Stomach (tissue), 19 donors: ENCODE measurements around the gene DDX25. TPM values are rescaled to one million over a fixed set of nuclear protein-coding genes. Genes with fewer than 3 reads are reported as not detected.
"Not testable (repeated sequence)": the region's sequence is repeated elsewhere in the genome, so short reads cannot be mapped to it uniquely, and the experiment has no call there.

Source experiments
- DNase-seq, 2 donors: peaks; one replicate each; pipeline versions ENCODE4 v3.0.0 to v3.0.0-alpha.2; 2013 to 2019
- H3K27ac ChIP-seq, 5 donors: fragments of 200-600 bp in 4 of 5; sonication (generic) in 4 of 5; one replicate each; pipeline ENCODE4 v1.5.1; 2013 to 2019; ENCODE audit warnings: mild to moderate bottlenecking in 1 of 5, moderate library complexity in 1 of 5
- H3K27me3 ChIP-seq, 3 donors: fragments of 200-600 bp; sonication (generic); one replicate each; pipeline ENCODE4 v1.5.1; 2017 to 2019; ENCODE audit warnings: mixed run types in 1 of 3
- H3K36me3 ChIP-seq, 4 donors: fragments of 200-600 bp; sonication (generic); 1 replicate in 3 of 4; 2 replicates in 1 of 4; pipeline ENCODE4 v1.5.1; 2016 to 2019
- H3K4me1 ChIP-seq, 4 donors: fragments of 200-600 bp; sonication (generic); one replicate each; pipeline ENCODE4 v1.5.1; 2016 to 2019
- H3K4me3 ChIP-seq, 4 donors: fragments of 200-600 bp; sonication (generic) in 3 of 4; one replicate each; pipeline ENCODE4 v1.5.1; 2016 to 2019; ENCODE audit warnings: mild to moderate bottlenecking in 1 of 4
- H3K9me3 ChIP-seq, 4 donors: fragments of 200-600 bp; sonication (generic); one replicate each; pipeline ENCODE4 v1.5.1; 2016 to 2019
- EP300 ChIP-seq: sonication (generic); formaldehyde crosslinking; IDR thresholded peaks from one replicate; pipeline ENCODE4 v1.6.1; 2017; ENCODE audit warnings: antibody characterized with exemption
- POLR2A ChIP-seq, 4 donors: fragments of 450-650 bp; IDR thresholded peaks; one replicate each; pipeline ENCODE4 v1.6.1; 2016; ENCODE audit warnings: antibody characterized with exemption in 4 of 4, control low read depth in 2 of 4, mild to moderate bottlenecking in 1 of 4, moderate library complexity in 1 of 4
- POLR2AphosphoS5 ChIP-seq, 3 donors: sonication (generic); formaldehyde crosslinking; IDR thresholded peaks; one replicate each; pipeline ENCODE4 v1.6.1; 2016; ENCODE audit warnings: antibody characterized with exemption in 3 of 3
- WGBS, 5 donors: extraction: QIAGEN DNeasy Blood & Tissue Kit in 3 of 5; methylation state at CpG; one replicate each; pipeline versions ENCODE4 v1.1.5 to v1.1.7; 2013 to 2018; 5-methylcytosine and 5-hydroxymethylcytosine counted together
- intact Hi-C: fragments of 100-400 bp; cut with DNase I; formaldehyde crosslinking; loops from one replicate; pipeline ENCODE4 v1.15.1; 2023; ENCODE audit warnings: low total_unique reads
- long read RNA-seq, 10 donors: transcript quantifications; one replicate each; lab custom pipeline, GENCODE V29; 2026
- polyA plus RNA-seq, 3 donors: library from polyadenylated mRNA; stranded (reverse); fragments of 200-250 nt; gene quantifications; one replicate each; pipeline ENCODE4 v1.2.3, GENCODE V29; 2013
- total RNA-seq, 5 donors: library from RNA; depleted of rRNA; stranded (reverse); fragments of >200 nt; gene quantifications; one replicate each; pipeline versions ENCODE4 v1.1.0 to v1.2.3, GENCODE V29; 2014 to 2016
- TF ChIP-seq, protein P1 (sequence below), 7 experiments: fragments of 450-650 bp in 4 of 7; fragments of 200-600 bp in 3 of 7; sonication (generic) in 3 of 7; IDR thresholded peaks; one replicate each; pipeline ENCODE4 v1.5.1; 2016 to 2019; ENCODE audit warnings: antibody characterized with exemption in 7 of 7, control low read depth in 2 of 7, mild to moderate bottlenecking in 1 of 7
- donor health status: healthy with polysubstance abuse.
- donor health status: Bipolar disorder and iron deficiency.
- donor health status: healthy.

Gene DDX25
- total RNA-seq, result 1 to 10 TPM in 1 of 5 donors, under 1 TPM in 2, not detected in 2; under 0.01 to 1.0 (median 0.92) TPM
- polyA plus RNA-seq, result under 1 TPM in 2 of 3 donors, not detected in 1; 0.25 to 0.30 TPM
- long read RNA-seq, donor 1, result 0 reads
- long read RNA-seq, donor 2, result 0 reads
- long read RNA-seq, donor 3, result 0 reads
- long read RNA-seq, donor 4, result 0 reads
- long read RNA-seq, donor 5, full-length matches to known transcripts, result 1 of 1 reads
- long read RNA-seq, donor 5, partial matches to known transcripts, result 0 of 1 reads
- long read RNA-seq, donor 5, other reads (novel, unspliced or antisense), result 0 of 1 reads
- long read RNA-seq, donor 6, result 0 reads
- long read RNA-seq, donor 7, result 0 reads
- long read RNA-seq, donor 8, result 0 reads
- long read RNA-seq, donor 9, result 0 reads
- long read RNA-seq, donor 10, result 0 reads

DNA sequence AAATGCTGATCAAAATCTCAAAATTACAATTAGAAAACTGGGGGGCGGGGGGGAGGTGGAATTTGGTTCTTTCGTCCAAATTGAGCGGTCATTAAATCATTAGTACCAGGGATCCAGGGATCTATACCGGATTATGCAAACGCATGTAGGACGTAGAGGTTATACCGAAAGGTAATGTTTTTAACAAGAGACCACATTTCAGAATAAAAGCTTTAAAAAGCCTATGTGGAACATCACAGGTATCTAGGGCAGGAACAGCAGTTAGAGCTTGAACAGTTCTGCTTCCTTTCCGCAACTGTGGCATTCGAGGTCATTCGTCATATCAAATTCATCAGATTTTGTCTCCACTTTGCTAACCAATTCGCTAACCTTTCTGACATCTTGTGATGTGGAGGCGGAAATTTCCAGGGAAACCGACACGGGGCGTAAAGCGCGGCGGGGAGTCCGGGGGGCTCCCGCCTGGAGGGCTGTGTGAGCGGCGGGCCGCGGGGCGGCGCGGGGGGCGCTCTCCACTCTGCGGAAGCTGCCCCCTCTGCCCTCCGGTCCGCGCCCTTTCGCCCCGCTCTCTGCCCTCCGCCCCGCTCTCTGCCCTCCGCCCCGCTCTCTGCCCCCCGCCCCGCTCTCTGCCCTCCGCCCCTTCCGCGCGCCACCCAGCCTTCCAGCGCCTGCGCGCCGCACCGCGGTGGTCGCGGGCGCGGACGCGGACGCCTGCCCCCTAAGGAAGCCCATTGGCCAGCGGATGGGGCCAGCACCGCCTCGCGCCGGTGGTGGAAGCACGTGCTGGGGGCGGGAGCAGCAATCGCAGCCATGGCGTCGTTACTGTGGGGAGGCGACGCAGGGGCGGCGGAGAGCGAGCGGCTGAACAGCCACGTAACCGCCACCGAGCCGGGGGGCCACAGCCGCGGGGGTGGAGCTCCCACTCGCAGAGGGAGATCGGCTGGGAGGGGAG, at the start of gene DDX25:
TSS of gene DDX25 (plus strand) at position 798 of the 949 bp plus-strand sequence. CDS start at position 808, 10 bp downstream.
- H3K27me3 ChIP-seq, result peaks cover 0 to 37% (median 24%) of the 10 kb centered on the region in 3 donors
- WGBS, 5 donors, result 3 to 8% (median 4%) methylated on average over 43 to 80 of the region's 81 CpGs
- peak within 1 kb of the TSS; percentile 53 to 63 (median 58) for H3K4me3 ChIP-seq
- H3K4me1 ChIP-seq, result peaks cover 20 to 32% (median 26%) of the 10 kb centered on the region in 4 donors
- intact Hi-C loops, result no loop called here
- H3K36me3 ChIP-seq, result peaks cover 0 to 16% (median 15%) of the 10 kb centered on the region in 4 donors
- peak within 1 kb of the TSS in 1 of 5 donors; percentile 88 for H3K27ac ChIP-seq
- peak in 1 of 2 donors; percentile 86 for DNase-seq
- no peaks in the 10 kb centered on the region for H3K9me3 ChIP-seq
- TF ChIP-seq POLR2AphosphoS5 (IDR thresholded peaks at IDR 0.05), result no peak
- no peak for TF ChIP-seq POLR2A (IDR thresholded peaks at IDR 0.05)
- no peak for TF ChIP-seq EP300
- TF ChIP-seq, protein P1, sequence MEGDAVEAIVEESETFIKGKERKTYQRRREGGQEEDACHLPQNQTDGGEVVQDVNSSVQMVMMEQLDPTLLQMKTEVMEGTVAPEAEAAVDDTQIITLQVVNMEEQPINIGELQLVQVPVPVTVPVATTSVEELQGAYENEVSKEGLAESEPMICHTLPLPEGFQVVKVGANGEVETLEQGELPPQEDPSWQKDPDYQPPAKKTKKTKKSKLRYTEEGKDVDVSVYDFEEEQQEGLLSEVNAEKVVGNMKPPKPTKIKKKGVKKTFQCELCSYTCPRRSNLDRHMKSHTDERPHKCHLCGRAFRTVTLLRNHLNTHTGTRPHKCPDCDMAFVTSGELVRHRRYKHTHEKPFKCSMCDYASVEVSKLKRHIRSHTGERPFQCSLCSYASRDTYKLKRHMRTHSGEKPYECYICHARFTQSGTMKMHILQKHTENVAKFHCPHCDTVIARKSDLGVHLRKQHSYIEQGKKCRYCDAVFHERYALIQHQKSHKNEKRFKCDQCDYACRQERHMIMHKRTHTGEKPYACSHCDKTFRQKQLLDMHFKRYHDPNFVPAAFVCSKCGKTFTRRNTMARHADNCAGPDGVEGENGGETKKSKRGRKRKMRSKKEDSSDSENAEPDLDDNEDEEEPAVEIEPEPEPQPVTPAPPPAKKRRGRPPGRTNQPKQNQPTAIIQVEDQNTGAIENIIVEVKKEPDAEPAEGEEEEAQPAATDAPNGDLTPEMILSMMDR (IDR thresholded peaks at IDR 0.05), result no peak

DNA sequence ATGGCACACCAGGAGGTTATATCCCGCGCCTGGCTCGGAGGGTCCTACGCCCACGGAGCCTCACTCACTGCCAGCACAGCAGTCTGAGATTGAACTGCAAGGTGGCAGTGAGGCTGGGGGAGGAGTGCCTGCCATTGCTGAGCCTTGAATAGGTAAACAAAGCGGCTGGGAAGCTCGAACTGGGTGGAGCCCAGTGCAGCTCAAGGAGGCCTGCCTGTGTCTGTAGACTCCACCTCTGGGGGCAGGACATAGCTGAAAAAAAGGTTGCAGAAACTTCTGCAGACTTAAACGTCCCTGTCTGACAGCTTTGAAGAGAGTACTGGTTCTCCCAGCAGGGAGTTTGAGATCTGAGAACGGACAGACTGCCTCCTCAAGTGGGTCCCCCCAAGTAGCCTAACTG, 46.6 kb upstream of the DDX25 start:
- H3K4me3 ChIP-seq, H3K36me3 ChIP-seq, DNase-seq, H3K27ac ChIP-seq, H3K4me1 ChIP-seq, H3K27me3 ChIP-seq, intact Hi-C loops: not testable (repeated sequence)
- peaks cover 0 to 13% (median 8%) of the 10 kb centered on the region in 4 donors for H3K9me3 ChIP-seq
- WGBS, 5 donors, result 77 to 93% (median 83%) methylated on average over 2 to 9 of the region's 9 CpGs

DNA sequence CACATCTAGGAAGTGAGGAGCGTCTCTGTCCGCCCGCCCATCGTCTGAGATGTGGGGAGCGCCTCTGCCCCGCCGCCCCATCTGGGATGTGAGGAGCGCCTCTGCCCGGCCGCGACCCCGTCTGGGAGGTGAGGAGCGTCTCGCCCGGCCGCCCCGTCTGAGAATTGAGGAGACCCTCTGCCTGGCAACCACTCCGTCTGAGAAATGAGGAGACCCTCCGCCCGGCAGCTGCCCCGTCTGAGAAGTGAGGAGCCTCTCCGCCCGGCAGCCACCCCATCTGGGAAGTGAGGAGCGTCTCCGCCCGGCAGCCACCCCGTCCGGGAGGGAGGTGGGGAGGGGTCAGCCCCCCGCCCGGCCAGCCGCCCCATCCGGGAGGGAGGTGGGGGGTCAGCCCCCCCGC, 41.5 kb upstream of the DDX25 start:
- H3K36me3 ChIP-seq, intact Hi-C loops, H3K9me3 ChIP-seq, DNase-seq, H3K27ac ChIP-seq, H3K4me1 ChIP-seq, H3K4me3 ChIP-seq, H3K27me3 ChIP-seq: not testable (repeated sequence)
- WGBS, 5 donors, result 87 to 100% (median 95%) methylated on average over 4 to 33 of the region's 33 CpGs; no CpG with 5 or more reads in 1 of the 5 donors

DNA sequence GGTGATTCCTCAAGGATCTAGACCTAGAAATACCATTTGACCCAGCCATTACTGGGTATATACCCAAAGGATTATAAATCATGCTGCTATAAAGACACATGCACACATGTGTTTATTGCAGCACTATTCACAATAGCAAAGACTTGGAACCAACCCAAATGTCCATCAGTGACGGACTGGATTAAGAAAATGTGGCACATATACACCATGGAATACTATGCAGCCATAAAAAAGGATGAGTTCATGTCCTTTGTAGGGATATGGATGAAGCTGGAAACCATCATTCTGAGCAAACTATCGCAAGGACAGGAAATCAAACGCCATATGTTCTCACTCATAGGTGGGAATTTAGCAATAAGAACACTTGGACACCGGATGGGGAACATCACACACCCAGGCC, 39.0 kb upstream of the DDX25 start:
- H3K4me1 ChIP-seq, H3K27ac ChIP-seq, intact Hi-C loops, H3K36me3 ChIP-seq, H3K27me3 ChIP-seq, H3K4me3 ChIP-seq, H3K9me3 ChIP-seq, DNase-seq: not testable (repeated sequence)
- 88 to 97% (median 94%) methylated on average over 4 of the region's 4 CpGs for WGBS, 5 donors

DNA sequence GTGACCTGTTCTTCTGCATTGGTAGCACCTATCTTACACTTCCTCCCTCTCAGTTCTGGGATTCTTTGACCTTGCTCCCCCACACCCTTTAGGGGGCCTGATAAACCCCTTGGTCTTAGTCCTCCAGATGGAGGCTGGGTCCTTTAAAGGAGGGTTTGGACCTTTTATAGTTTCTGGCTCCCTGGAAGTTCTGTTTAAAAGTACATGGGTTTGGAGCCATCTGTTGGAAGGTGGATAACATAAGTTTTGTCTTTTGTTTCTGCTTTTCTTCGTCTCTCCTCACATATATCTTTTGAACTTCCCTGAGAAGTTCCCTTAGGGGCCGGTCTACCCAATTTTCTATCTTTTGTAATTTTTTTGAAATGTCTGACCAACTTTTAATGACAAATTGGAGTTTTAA, 34.8 kb upstream of the DDX25 start:
- Histone ChIP-seq H3K9me3 (peaks cover 0 to 8% (median 0%) of the 10 kb centered on the region in 4 donors), H3K4me1 (peaks cover 0 to 2% (median 0%) of the 10 kb centered on the region in 4 donors), H3K36me3 (no peaks in the 10 kb centered on the region), H3K4me3 (no peak overlapping the region), H3K27me3 (no peaks in the 10 kb centered on the region), H3K27ac (no peak overlapping the region)
- 49 to 61% (median 54%) methylated on average over 2 of the region's 2 CpGs for WGBS, 5 donors
- no peak for DNase-seq
- TF ChIP-seq EP300, result no peak
- TF ChIP-seq, protein P1 (IDR thresholded peaks at IDR 0.05), result no peak
- TF ChIP-seq POLR2A (IDR thresholded peaks at IDR 0.05), result no peak
- no peak for TF ChIP-seq POLR2AphosphoS5 (IDR thresholded peaks at IDR 0.05)
- intact Hi-C loops, result no loop called here
